ENCODE data around the gene ZAR1. TPM values are rescaled to one million over a fixed set of nuclear protein-coding genes. Genes with fewer than 3 reads are reported as not detected.

The ZAR1 gene
- total RNA-seq, 2 donors from 2014 or later, result not detected

GRCh38 chr4:48504026-48504330, 13.9 kb downstream of the ZAR1 start:
- peaks cover 27% of the 10 kb centered on the region for H3K36me3 ChIP-seq
- no peaks in the 10 kb centered on the region for H3K9me3 ChIP-seq
- TF ChIP-seq CTCF (IDR thresholded peaks at IDR 0.05), result no peak
- no peak overlapping the region for H3K4me3 ChIP-seq
- H3K27ac ChIP-seq, result no peak overlapping the region
- H3K4me1 ChIP-seq, result no peaks in the 10 kb centered on the region
- H3K27me3 ChIP-seq, result no peaks in the 10 kb centered on the region
- DNase-seq (ENCODE audit: low spot score), result no peak

- H3K4me3 ChIP-seq, result no peak overlapping the region
- no peaks in the 10 kb centered on the region for H3K9me3 ChIP-seq
- no peak overlapping the region for H3K27ac ChIP-seq
- TF ChIP-seq CTCF (IDR thresholded peaks at IDR 0.05), result no peak
- no peaks in the 10 kb centered on the region for H3K4me1 ChIP-seq
- H3K27me3 ChIP-seq, result no peaks in the 10 kb centered on the region
- no peak for DNase-seq (ENCODE audit: low spot score)
- H3K36me3 ChIP-seq, result peaks cover 25% of the 10 kb centered on the region
Observed at GRCh38 chr4:48504352-48504751, 14.3 kb downstream of the ZAR1 start.

DNA sequence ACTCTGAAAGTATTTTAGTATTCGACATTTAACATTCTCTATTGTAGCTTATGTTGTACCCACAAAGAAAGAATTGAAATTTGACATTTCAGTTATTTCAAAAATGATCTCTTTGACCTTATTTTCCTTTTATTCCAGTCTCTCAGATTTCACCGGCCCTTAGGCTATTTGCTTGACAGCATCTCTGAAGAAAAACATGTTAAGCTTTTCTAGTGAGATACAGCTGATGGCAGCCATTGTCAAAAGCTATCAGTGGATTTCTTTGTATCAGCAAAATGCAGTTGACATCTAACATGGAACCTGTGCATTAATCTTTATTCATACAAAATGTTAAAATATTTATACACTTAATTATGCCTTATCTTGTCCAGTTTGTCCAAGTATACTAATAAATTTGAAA, 16.7 kb downstream of the ZAR1 start:
- no peak for DNase-seq (ENCODE audit: low spot score)
- Histone ChIP-seq H3K27me3 (no peaks in the 10 kb centered on the region), H3K27ac (no peak overlapping the region), H3K4me3 (no peak overlapping the region), H3K9me3 (no peaks in the 10 kb centered on the region), H3K4me1 (no peaks in the 10 kb centered on the region), H3K36me3 (peaks cover 41% of the 10 kb centered on the region)
- no peak for TF ChIP-seq CTCF (IDR thresholded peaks at IDR 0.05)

DNA sequence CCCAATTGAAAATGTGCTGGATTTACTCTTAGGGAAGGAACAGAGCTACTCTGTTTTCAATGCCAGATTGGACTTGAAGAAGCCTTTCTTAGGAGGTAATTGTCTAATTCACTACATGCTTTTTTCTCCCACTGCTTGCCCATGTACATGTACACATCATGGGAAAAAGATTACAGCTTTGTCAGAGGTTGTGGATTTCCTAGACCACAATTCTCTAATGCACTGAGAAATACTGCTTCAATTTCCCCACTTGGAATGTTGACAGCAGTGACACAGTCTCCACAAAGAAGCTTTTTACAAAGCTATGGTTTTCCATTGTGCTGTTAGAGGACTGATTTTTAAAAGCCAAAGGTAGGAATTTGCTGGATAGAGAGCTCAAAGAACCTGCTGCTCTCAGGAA, 19.5 kb downstream of the ZAR1 start:
- no peak for TF ChIP-seq CTCF (IDR thresholded peaks at IDR 0.05)
- DNase-seq (ENCODE audit: low spot score), result no peak
- H3K4me1 ChIP-seq, result no peaks in the 10 kb centered on the region
- H3K27me3 ChIP-seq, result no peaks in the 10 kb centered on the region
- H3K27ac ChIP-seq, result no peak overlapping the region
- H3K9me3 ChIP-seq, result no peaks in the 10 kb centered on the region
- H3K4me3 ChIP-seq, result no peak overlapping the region
- peaks cover 65% of the 10 kb centered on the region for H3K36me3 ChIP-seq

DNA sequence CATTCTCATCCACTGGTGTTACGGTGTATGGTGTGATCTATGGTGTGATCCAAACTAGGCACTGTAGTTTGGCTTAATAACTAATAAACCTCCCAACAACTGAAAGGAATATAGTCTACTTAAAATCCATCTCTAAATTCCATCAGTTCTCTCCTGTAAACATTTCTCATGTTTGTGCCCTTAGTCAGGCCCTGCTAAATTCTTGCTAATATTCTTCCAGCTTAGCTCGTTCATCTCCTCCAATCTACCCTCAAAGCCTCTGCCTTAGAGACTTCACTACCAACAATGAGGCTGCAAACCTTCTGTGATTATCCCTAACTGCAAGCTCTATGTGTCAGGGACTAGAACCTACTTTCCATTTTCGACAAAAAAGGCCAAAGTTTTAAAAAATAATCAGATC, 28.1 kb downstream of the ZAR1 start:
- no peaks in the 10 kb centered on the region for H3K4me1 ChIP-seq
- no peak for TF ChIP-seq CTCF (IDR thresholded peaks at IDR 0.05)
- DNase-seq (ENCODE audit: low spot score), result no peak
- H3K36me3 ChIP-seq, result peaks cover 66% of the 10 kb centered on the region
- H3K27me3 ChIP-seq, result no peaks in the 10 kb centered on the region
- no peaks in the 10 kb centered on the region for H3K9me3 ChIP-seq
- H3K4me3 ChIP-seq, result no peak overlapping the region
- no peak overlapping the region for H3K27ac ChIP-seq

- Histone ChIP-seq H3K27me3 (no peaks in the 10 kb centered on the region), H3K36me3 (peaks cover 85% of the 10 kb centered on the region), H3K4me3 (no peak overlapping the region), H3K9me3 (no peaks in the 10 kb centered on the region), H3K4me1 (no peaks in the 10 kb centered on the region), H3K27ac (no peak overlapping the region)
- TF ChIP-seq CTCF (IDR thresholded peaks at IDR 0.05), result no peak
- no peak for DNase-seq (ENCODE audit: low spot score)
Observed at GRCh38 chr4:48526406-48526805, 36.4 kb downstream of the ZAR1 start.

Measured in right atrium auricular region (tissue), 2 donors.